Type B pancreatic cell (in vitro differentiated cells): ENCODE data around the gene SCARB1. TPM values are rescaled to one million over a fixed set of nuclear protein-coding genes. Genes with fewer than 3 reads are reported as not detected.
"Not testable (repeated sequence)": the region's sequence is repeated elsewhere in the genome, so short reads cannot be mapped to it uniquely, and the experiment has no call there.

Experiments used
- DNase-seq: peaks from one replicate; pipeline ENCODE4 v3.0.0; 2021; ENCODE audit warnings: mixed read lengths; ENCODE audit not compliant: unreplicated experiment; ENCODE audit errors: extremely low spot score
- H3K27ac Mint-ChIP-seq: 2 replicates; pipeline ENCODE4 v1.8.0; 2021; ENCODE audit warnings: mild to moderate bottlenecking, mixed read lengths
- H3K27me3 Mint-ChIP-seq: 2 replicates; pipeline ENCODE4 v1.8.0; 2021; ENCODE audit warnings: mixed read lengths
- H3K36me3 Mint-ChIP-seq: 2 replicates; pipeline ENCODE4 v1.8.0; 2021; ENCODE audit warnings: mixed read lengths
- H3K4me1 Mint-ChIP-seq: one replicate; pipeline ENCODE4 v1.8.0; 2021; ENCODE audit warnings: mixed read lengths; ENCODE audit not compliant: unreplicated experiment
- H3K4me3 Mint-ChIP-seq: 2 replicates; pipeline ENCODE4 v1.8.0; 2021; ENCODE audit warnings: mild to moderate bottlenecking, mixed read lengths
- H3K9me3 Mint-ChIP-seq: 2 replicates; pipeline ENCODE4 v1.8.0; 2021; ENCODE audit warnings: mixed read lengths
- total RNA-seq: library from RNA; stranded (reverse); gene quantifications from 2 replicates; pipeline ENCODE4 v1.2.1, GENCODE V29; 2021; ENCODE audit warnings: low replicate concordance
- TF ChIP-seq, protein P1 (sequence below): fragments of 200-600 bp; sonication (generic); conservative IDR thresholded peaks from 2 replicates; pipeline ENCODE4 v1.5.0; 2021; ENCODE audit warnings: antibody characterized with exemption, mild to moderate bottlenecking

The SCARB1 gene
- total RNA-seq, 1 donor from 2014 or later = 23.4 TPM

GRCh38 chr12:124884587-124885438, 21.1 kb upstream of the SCARB1 start:
- Mint-ChIP-seq H3K27me3 (no peaks in the 10 kb centered on the region), H3K4me1 (peaks cover 6% of the 10 kb centered on the region), H3K36me3 (no peaks in the 10 kb centered on the region), H3K4me3 (peak overlapping the region; percentile 31), H3K9me3 (no peaks in the 10 kb centered on the region), H3K27ac (peak overlapping the region; percentile 76)
- no peak for DNase-seq
- TF ChIP-seq, protein P1, sequence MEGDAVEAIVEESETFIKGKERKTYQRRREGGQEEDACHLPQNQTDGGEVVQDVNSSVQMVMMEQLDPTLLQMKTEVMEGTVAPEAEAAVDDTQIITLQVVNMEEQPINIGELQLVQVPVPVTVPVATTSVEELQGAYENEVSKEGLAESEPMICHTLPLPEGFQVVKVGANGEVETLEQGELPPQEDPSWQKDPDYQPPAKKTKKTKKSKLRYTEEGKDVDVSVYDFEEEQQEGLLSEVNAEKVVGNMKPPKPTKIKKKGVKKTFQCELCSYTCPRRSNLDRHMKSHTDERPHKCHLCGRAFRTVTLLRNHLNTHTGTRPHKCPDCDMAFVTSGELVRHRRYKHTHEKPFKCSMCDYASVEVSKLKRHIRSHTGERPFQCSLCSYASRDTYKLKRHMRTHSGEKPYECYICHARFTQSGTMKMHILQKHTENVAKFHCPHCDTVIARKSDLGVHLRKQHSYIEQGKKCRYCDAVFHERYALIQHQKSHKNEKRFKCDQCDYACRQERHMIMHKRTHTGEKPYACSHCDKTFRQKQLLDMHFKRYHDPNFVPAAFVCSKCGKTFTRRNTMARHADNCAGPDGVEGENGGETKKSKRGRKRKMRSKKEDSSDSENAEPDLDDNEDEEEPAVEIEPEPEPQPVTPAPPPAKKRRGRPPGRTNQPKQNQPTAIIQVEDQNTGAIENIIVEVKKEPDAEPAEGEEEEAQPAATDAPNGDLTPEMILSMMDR = no peak

- Mint-ChIP-seq H3K27me3 (no peaks in the 10 kb centered on the region), H3K9me3 (no peaks in the 10 kb centered on the region), H3K36me3 (no peaks in the 10 kb centered on the region), H3K4me3 (no peak overlapping the region), H3K4me1 (peaks cover 8% of the 10 kb centered on the region), H3K27ac (no peak overlapping the region)
- DNase-seq = no peak
- TF ChIP-seq, protein P1 = no peak
Measured at GRCh38 chr12:124883263-124884130, 19.8 kb upstream of the SCARB1 start.

DNA sequence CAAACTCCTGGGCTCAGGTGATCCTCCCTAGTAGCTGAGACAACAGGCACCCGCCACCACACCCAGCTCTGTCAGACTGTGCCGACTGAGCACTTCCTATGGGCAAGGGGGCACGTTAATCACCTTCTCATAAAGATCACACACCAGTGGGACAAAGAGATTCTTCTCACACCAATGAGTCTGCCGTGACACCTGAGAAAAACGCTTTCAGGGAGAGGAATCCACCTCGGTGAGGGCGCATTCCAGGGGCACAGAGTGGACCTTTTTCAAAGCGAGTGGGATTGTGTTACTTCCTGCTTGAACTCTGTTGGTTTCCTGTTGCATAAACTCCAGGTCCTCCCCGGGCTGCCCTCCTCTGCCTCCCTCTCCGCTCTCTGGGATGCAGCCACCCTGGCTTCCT, 17.5 kb upstream of the SCARB1 start:
- H3K36me3 Mint-ChIP-seq = no peaks in the 10 kb centered on the region
- no peaks in the 10 kb centered on the region for H3K27me3 Mint-ChIP-seq
- H3K4me1 Mint-ChIP-seq = peaks cover 10% of the 10 kb centered on the region
- DNase-seq = no peak
- H3K4me3 Mint-ChIP-seq = no peak overlapping the region
- no peak overlapping the region for H3K27ac Mint-ChIP-seq
- H3K9me3 Mint-ChIP-seq = no peaks in the 10 kb centered on the region
- TF ChIP-seq, protein P1 = no peak

- DNase-seq, H3K27ac Mint-ChIP-seq, H3K4me1 Mint-ChIP-seq, H3K9me3 Mint-ChIP-seq, H3K4me3 Mint-ChIP-seq, H3K27me3 Mint-ChIP-seq, H3K36me3 Mint-ChIP-seq: not testable (repeated sequence)
Measured at GRCh38 chr12:124880335-124880734, 16.7 kb upstream of the SCARB1 start.

- Mint-ChIP-seq H3K4me1 (peaks cover 11% of the 10 kb centered on the region), H3K9me3 (no peaks in the 10 kb centered on the region), H3K4me3 (no peak overlapping the region), H3K27me3 (no peaks in the 10 kb centered on the region), H3K27ac (no peak overlapping the region), H3K36me3 (no peaks in the 10 kb centered on the region)
- TF ChIP-seq, protein P1 = no peak
- no peak for DNase-seq
Measured at GRCh38 chr12:124878795-124879516, 15.3 kb upstream of the SCARB1 start.
